ENCODE data around the gene RRAGC. TPM values are rescaled to one million over a fixed set of nuclear protein-coding genes. Genes with fewer than 3 reads are reported as not detected.

The RRAGC gene
- total and polyA plus RNA-seq, 2 donors (not counting 3 experiments of a cell fraction or from before 2014, with no cell fraction given) = 24.1 to 40.1 TPM

DNA sequence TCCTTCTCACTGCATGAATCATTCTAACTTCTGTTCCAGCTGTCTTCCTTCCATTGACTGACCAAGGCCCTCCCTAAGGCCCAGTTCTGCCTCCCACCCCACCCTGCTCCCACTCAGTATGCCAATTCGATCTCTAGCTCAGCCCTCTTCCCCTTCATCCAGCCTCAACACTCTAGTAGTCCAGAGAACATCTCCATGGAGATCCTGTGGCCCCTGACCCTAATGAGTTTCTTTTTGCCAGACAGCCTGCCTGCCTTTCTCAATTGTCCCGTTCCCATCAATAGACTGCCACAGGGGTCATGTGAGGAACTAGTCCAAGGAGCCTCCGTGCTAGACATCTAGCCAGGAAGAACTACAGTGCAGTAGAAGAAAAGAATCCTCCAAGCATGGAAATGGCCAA lies 26.4 kb downstream of the RRAGC start:
- Histone ChIP-seq H3K36me3 (ENCODE audit: control insufficient read depth in 2 of 2, extremely low read depth in 1 of 2, insufficient read depth in 2 of 2, low read length in 2 of 2) (peaks cover 0 to under 1% of the 10 kb centered on the region in 2 experiments), H3K4me3 (replicated peaks in 1 of 3; ENCODE audit: insufficient read depth in 1 of 3, low read depth in 1 of 3, low read length in 3 of 3) (no peak overlapping the region), H3K9me3 (replicated peaks; ENCODE audit: control insufficient read depth, insufficient read depth, low read length) (no peaks in the 10 kb centered on the region), H3K9me1 (replicated peaks; ENCODE audit: control insufficient read depth, extremely low read depth, insufficient read depth, low read length) (no peaks in the 10 kb centered on the region), H3K4me2 (ENCODE audit: insufficient read depth, low read length) (no peak overlapping the region), H3K27me3 (ENCODE audit: control insufficient read depth in 2 of 2, insufficient read depth in 2 of 2, low read length in 2 of 2) (peaks cover 23 to 26% of the 10 kb centered on the region in 2 experiments), H3K9ac (replicated peaks; ENCODE audit: extremely low read depth, insufficient read depth, low read length) (no peak overlapping the region), H3K79me2 (ENCODE audit: control insufficient read depth, insufficient read depth, low read length) (no peaks in the 10 kb centered on the region), H3K27ac (ENCODE audit: insufficient read depth, low read depth, low read length) (no peak overlapping the region), H4K20me1 (replicated peaks; ENCODE audit: control insufficient read depth, extremely low read depth, insufficient read depth, low read length) (no peaks in the 10 kb centered on the region), H2AFZ (ENCODE audit: low read depth, low read length) (no peak overlapping the region), H3K4me1 (ENCODE audit: control insufficient read depth, extremely low read depth, insufficient read depth, low read length) (no peaks in the 10 kb centered on the region)
- intact Hi-C loops (cut with micrococcal nuclease) (loop anchor here (10.0 kb wide), 1 partner anchor 718 kb away; no protein-coding TSS in a partner anchor), dilution Hi-C loops (cut with MboI; ENCODE audit: extremely low pct_ligation_motif_present, low sequenced_read_pairs) (no loop called here)
- POLR2A ChIA-PET = no interaction called here
- DNase-seq (ENCODE audit: low read depth, low spot score) (no peak), FAIRE-seq (no peak)
- CTCF ChIA-PET = interaction anchor here (0.9 to 1.6 kb wide), 4 partner anchors 14 to 974 kb away, joined by 3 to 6 read pairs (median 4); partner anchors contain the start of gene MTF1
- BruUV-seq (replicated peaks) = no TSS peak
- TF ChIP-seq, protein P1, sequence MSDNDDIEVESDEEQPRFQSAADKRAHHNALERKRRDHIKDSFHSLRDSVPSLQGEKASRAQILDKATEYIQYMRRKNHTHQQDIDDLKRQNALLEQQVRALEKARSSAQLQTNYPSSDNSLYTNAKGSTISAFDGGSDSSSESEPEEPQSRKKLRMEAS (IDR thresholded peaks at IDR 0.05; ENCODE audit: insufficient read depth, insufficient read length) = no peak
- TF ChIP-seq FOS (IDR thresholded peaks at IDR 0.05; ENCODE audit: borderline replicate concordance, insufficient read depth, low read length) = no peak
- no peak for TF ChIP-seq EZH2 (IDR thresholded peaks at IDR 0.05; ENCODE audit: borderline replicate concordance, low read depth, low read length, severe bottlenecking)
- no peak for TF ChIP-seq MYC (IDR thresholded peaks at IDR 0.05; ENCODE audit: low read depth, low read length)
- no peak for TF ChIP-seq JUN (IDR thresholded peaks at IDR 0.05; ENCODE audit: borderline replicate concordance, insufficient read depth, insufficient read length, low read depth)
- TF ChIP-seq POLR2A (IDR thresholded peaks at IDR 0.05; ENCODE audit: low read depth, low read length) = no peak
- TF ChIP-seq POLR2AphosphoS5 (IDR thresholded peaks at IDR 0.05; ENCODE audit: insufficient read depth, low read depth, low read length) = no peak
- TF ChIP-seq, protein P2, sequence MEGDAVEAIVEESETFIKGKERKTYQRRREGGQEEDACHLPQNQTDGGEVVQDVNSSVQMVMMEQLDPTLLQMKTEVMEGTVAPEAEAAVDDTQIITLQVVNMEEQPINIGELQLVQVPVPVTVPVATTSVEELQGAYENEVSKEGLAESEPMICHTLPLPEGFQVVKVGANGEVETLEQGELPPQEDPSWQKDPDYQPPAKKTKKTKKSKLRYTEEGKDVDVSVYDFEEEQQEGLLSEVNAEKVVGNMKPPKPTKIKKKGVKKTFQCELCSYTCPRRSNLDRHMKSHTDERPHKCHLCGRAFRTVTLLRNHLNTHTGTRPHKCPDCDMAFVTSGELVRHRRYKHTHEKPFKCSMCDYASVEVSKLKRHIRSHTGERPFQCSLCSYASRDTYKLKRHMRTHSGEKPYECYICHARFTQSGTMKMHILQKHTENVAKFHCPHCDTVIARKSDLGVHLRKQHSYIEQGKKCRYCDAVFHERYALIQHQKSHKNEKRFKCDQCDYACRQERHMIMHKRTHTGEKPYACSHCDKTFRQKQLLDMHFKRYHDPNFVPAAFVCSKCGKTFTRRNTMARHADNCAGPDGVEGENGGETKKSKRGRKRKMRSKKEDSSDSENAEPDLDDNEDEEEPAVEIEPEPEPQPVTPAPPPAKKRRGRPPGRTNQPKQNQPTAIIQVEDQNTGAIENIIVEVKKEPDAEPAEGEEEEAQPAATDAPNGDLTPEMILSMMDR (IDR thresholded peaks at IDR 0.05; ENCODE audit: extremely low read depth in 1 of 2, insufficient read depth in 1 of 2, low read depth in 1 of 2, low read length in 2 of 2) = no peak
- TF ChIP-seq GATA2 (IDR thresholded peaks at IDR 0.05; ENCODE audit: insufficient read depth, insufficient read length, low read depth, low read length) = no peak

Data from endothelial cell of umbilical vein (primary cell).